ENCODE measurements around the gene OTOF. TPM values are rescaled to one million over a fixed set of nuclear protein-coding genes. Genes with fewer than 3 reads are reported as not detected.

OTOF gene
- total and polyA plus RNA-seq, 2 donors (not counting 3 experiments of a cell fraction or from before 2014, with no cell fraction given), result 0.06 to 0.22 TPM

DNA sequence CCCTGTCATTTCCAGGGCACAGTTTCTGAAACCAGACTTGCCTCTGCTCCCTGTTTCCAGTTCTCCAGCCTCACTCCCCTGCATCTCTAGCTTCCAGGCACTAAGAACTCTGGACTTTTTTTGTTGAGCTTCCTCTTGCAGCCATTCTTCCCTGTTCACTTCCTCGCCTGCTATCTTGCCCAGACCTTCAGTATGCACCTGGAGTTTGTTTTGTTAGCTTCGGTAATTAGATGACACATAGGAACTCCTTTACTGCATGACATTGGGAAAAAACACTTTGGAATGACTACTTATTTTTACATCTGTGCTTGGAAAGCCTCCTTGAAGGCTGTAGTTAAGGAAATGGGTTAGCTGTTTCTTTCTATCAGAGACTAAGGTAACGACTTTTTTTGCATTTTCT, 35.2 kb downstream of the OTOF start:
- FAIRE-seq (peak; percentile 43), DNase-seq (ENCODE audit: low read depth, low spot score) (peak; percentile 22)
- Histone ChIP-seq H3K9ac (replicated peaks; ENCODE audit: extremely low read depth, insufficient read depth, low read length) (no peak overlapping the region), H3K9me3 (replicated peaks; ENCODE audit: control insufficient read depth, insufficient read depth, low read length) (no peaks in the 10 kb centered on the region), H3K9me1 (replicated peaks; ENCODE audit: control insufficient read depth, extremely low read depth, insufficient read depth, low read length) (no peaks in the 10 kb centered on the region), H3K36me3 (ENCODE audit: control insufficient read depth in 2 of 2, extremely low read depth in 1 of 2, insufficient read depth in 2 of 2, low read length in 2 of 2) (no peaks in the 10 kb centered on the region), H3K4me1 (ENCODE audit: control insufficient read depth, extremely low read depth, insufficient read depth, low read length) (no peaks in the 10 kb centered on the region), H2AFZ (ENCODE audit: low read depth, low read length) (no peak overlapping the region), H3K4me2 (ENCODE audit: insufficient read depth, low read length) (no peak overlapping the region), H3K27me3 (ENCODE audit: control insufficient read depth in 2 of 2, insufficient read depth in 2 of 2, low read length in 2 of 2) (peaks cover 0 to 10% of the 10 kb centered on the region in 2 experiments), H3K79me2 (ENCODE audit: control insufficient read depth, insufficient read depth, low read length) (no peaks in the 10 kb centered on the region), H4K20me1 (replicated peaks; ENCODE audit: control insufficient read depth, extremely low read depth, insufficient read depth, low read length) (no peaks in the 10 kb centered on the region), H3K27ac (ENCODE audit: insufficient read depth, low read depth, low read length) (no peak overlapping the region), H3K4me3 (replicated peaks in 1 of 3; ENCODE audit: insufficient read depth in 1 of 3, low read depth in 1 of 3, low read length in 3 of 3) (no peak overlapping the region)
- intact Hi-C loops (cut with micrococcal nuclease) (no loop called here), dilution Hi-C loops (cut with MboI; ENCODE audit: extremely low pct_ligation_motif_present, low sequenced_read_pairs) (no loop called here)
- CTCF ChIA-PET, result interaction anchor here (1.0 to 1.1 kb wide), 2 partner anchors 8 kb away, joined by 3 read pairs; no protein-coding TSS in a partner anchor
- TF ChIP-seq EZH2 (IDR thresholded peaks at IDR 0.05; ENCODE audit: borderline replicate concordance, low read depth, low read length, severe bottlenecking) (no peak), GATA2 (IDR thresholded peaks at IDR 0.05; ENCODE audit: insufficient read depth, insufficient read length, low read depth, low read length) (no peak), POLR2AphosphoS5 (IDR thresholded peaks at IDR 0.05; ENCODE audit: insufficient read depth, low read depth, low read length) (no peak), FOS (IDR thresholded peaks at IDR 0.05; ENCODE audit: borderline replicate concordance, insufficient read depth, low read length) (no peak), MYC (IDR thresholded peaks at IDR 0.05; ENCODE audit: low read depth, low read length) (no peak)
- TF ChIP-seq, protein P1, sequence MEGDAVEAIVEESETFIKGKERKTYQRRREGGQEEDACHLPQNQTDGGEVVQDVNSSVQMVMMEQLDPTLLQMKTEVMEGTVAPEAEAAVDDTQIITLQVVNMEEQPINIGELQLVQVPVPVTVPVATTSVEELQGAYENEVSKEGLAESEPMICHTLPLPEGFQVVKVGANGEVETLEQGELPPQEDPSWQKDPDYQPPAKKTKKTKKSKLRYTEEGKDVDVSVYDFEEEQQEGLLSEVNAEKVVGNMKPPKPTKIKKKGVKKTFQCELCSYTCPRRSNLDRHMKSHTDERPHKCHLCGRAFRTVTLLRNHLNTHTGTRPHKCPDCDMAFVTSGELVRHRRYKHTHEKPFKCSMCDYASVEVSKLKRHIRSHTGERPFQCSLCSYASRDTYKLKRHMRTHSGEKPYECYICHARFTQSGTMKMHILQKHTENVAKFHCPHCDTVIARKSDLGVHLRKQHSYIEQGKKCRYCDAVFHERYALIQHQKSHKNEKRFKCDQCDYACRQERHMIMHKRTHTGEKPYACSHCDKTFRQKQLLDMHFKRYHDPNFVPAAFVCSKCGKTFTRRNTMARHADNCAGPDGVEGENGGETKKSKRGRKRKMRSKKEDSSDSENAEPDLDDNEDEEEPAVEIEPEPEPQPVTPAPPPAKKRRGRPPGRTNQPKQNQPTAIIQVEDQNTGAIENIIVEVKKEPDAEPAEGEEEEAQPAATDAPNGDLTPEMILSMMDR (IDR thresholded peaks at IDR 0.05; ENCODE audit: extremely low read depth in 1 of 2, insufficient read depth in 1 of 2, low read depth in 1 of 2, low read length in 2 of 2), result no peak
- TF ChIP-seq, protein P2, sequence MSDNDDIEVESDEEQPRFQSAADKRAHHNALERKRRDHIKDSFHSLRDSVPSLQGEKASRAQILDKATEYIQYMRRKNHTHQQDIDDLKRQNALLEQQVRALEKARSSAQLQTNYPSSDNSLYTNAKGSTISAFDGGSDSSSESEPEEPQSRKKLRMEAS (IDR thresholded peaks at IDR 0.05; ENCODE audit: insufficient read depth, insufficient read length), result no peak
- POLR2A ChIA-PET, result no interaction called here
- no TSS peak for BruUV-seq (replicated peaks)

Data from endothelial cell of umbilical vein (primary cell).